ENCODE results near the gene KRT7.

The KRT7 gene

DNA sequence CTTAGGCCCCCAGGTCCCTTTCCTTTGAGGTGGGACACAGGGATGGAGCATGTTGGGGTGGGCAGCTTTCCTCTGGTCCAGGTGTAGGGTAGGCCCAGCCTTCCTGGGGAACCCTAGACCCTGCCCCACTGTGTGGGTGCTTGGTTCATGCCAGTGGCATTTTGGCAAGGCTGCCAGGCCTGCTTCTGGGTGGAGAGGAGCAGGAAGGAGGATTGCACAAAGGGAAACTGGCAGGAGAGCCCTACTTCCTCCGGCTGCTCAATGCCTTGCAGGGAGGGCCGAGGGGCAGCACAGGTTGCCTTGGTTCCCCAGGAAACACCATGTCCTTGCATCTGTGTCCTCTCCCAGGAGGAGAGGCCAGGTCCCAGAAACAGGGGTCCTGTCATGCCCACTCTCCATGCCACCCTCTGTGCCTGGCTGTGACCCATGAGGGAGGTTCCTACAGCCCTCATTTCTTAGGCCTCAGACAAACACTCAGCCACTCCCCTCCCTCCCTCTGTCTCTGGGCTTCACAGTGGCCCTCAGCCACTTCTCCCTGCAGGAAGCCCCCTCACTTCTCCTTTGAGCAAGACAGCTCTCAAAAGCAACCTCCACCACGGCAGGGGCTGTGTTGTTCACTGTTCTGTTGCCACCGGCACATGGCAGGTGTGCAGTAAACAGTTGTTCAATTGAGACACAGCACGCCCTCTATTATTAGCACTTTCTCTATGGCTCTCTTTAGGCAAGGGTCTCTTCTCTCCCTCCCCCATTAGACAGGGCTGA, 34.4 kb upstream of the KRT7 start:
- no peak for DNase-seq (ENCODE audit: low read depth, low spot score)
- peak overlapping the region; percentile 83 for H3K27ac ChIP-seq

DNA sequence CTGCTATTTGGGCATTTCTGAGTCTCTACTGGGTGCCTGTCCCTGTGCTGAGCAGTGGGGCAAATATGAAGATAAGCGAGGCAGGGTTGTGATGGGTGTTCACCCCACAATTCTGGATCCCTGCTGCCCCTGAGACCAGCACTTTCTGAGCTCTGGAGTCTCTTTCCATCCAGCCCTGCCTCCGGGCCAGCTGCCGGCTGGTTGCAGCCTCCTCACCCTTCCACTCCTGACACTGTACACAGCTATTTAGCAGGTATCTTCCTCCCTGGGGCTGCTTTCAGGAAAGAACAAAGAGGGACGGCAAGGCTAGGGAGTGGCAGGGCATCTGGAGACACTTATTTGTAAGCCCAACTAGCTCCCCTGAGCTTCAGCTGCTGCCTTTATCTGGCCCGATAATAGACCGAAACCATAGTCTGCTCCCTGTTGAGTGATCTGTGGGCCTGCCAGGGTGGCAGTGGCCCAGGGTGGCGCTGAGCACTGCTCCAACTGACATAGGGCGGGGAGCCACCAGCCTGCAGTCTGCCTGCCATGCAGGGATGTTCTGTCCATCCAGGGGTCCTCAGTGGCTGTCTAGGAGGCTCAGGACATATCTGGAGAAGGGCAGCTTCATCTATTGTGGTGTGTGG, 33.6 kb upstream of the KRT7 start:
- no peak for DNase-seq (ENCODE audit: low read depth, low spot score)
- H3K27ac ChIP-seq = peak overlapping the region; percentile 83

DNA sequence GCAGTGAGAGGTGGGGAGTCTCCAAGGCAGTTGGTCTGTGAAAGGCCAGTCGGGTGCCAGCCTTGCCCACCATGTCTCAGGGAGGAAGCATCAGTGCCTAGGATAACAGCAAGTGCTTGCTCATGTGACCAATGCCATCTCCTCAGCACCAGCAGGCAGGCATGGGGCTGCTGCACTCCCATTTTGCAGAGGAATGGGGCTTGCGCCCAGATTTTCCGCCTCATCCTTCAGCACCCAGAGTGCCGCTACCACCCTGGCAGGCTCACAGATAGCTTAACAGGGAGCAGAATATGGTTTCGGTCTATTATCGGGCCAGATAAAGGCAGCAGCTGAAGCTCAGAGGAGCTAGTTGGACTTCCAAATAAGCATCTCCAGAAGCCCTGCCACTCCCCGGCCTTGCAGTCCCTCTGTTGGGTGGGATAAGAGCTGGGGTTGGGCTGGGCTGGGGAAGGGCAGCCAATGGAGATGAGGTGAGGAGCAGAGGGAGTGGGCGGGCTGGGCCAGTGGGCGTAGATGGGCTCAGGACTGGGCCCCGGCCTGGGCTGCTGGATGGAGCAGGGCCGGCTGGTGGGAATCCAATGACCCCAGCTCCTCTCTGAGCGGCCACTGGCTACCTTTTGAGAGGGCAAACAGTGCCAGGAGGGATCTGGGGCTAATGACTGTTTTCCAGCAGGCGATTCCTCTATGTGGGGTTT, 32.8 kb upstream of the KRT7 start:
- DNase-seq (ENCODE audit: low read depth, low spot score) = no peak
- peak overlapping the region; percentile 83 for H3K27ac ChIP-seq

DNA sequence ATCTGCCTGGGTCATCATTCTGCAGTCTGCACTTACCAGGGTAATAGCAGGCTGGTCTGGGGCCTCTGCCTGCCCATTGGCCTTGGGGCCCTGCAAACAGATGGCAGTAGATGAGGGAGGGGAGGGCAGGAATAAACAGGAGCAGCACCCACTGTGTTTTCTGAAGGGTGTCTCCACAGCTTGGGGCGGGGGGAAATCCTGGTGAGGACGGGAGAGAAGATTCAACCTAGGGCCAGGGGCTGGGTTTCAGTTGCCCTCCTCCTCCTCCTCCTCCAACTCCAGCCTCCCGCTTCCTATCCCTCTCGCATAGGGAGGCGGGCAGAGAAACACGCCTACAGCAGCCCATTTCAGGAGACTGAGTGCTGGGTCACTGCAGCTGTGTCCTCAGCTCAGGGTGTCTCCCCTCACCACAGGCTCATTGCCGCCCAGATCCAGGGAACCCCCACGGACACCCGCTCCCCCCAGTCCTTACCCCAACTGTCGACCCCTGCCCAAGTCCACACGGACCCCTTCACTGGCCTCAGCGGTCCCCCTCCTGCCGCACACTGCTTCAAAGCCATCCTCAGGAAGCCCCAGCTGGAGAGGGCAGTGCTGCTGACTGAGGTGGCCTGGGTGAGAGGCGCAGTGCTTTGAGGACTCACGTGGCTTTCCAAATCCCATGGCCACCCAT, 32.1 kb upstream of the KRT7 start:
- no peak for DNase-seq (ENCODE audit: low read depth, low spot score)
- H3K27ac ChIP-seq = peak overlapping the region; percentile 87

DNA sequence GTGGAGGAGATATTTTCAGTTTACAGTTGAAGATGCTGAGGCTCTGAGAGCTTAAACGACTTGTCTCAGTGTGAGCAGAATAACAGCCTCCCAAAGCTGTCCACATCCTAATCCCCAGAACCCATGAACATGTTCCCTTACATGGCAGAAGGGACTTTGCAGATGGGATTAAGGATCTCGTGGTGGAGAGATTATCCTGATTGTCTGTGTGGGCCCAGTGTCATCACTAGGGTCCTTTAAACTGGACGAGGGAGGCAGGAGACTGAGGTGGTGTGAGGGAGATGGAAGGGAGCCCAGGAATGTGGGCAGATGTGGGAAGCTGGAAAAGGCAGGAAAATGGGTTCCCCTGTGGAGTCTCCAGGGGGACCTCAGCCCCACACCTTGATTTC, 31.6 kb upstream of the KRT7 start:
- DNase-seq (ENCODE audit: low read depth, low spot score) = no peak
- H3K27ac ChIP-seq = peak overlapping the region; percentile 87

DNA sequence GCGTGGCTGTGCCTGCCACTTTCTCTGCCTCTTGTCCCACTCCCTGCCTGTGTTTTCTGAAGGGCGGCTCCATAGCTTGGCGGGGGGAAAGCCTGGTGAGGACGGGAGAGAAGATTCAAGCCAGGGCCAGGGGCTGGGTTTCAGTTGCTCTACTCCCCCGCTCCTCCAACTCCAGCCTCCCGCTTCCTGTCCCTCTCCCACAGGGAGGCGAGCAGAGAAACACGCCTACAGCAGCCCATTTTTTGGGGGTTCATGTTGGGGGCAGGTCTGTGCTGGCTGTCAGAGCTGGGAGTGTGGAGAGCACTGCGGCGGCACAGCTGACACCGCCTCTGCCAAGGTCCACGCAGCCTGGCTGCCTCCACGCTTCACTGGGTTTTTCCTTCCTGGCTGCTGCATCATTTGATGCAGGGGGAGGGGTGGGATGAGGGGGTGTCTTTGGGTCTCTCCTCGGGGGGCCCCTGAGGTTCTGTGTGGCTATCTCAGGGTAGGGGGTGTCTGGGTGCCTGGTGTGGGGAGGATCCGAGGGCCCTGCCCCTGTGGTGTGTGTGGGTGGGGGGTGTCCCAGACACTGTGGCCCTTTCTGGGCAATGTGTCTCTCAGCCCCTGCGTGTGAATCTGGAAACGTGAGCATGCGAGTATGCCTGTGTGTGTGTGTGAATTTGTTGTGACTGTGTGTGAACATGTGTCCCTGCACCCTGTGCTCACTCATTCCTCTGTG, 30.5 kb upstream of the KRT7 start:
- H3K27ac ChIP-seq = peak overlapping the region; percentile 87
- DNase-seq (ENCODE audit: low read depth, low spot score) = no peak

DNA sequence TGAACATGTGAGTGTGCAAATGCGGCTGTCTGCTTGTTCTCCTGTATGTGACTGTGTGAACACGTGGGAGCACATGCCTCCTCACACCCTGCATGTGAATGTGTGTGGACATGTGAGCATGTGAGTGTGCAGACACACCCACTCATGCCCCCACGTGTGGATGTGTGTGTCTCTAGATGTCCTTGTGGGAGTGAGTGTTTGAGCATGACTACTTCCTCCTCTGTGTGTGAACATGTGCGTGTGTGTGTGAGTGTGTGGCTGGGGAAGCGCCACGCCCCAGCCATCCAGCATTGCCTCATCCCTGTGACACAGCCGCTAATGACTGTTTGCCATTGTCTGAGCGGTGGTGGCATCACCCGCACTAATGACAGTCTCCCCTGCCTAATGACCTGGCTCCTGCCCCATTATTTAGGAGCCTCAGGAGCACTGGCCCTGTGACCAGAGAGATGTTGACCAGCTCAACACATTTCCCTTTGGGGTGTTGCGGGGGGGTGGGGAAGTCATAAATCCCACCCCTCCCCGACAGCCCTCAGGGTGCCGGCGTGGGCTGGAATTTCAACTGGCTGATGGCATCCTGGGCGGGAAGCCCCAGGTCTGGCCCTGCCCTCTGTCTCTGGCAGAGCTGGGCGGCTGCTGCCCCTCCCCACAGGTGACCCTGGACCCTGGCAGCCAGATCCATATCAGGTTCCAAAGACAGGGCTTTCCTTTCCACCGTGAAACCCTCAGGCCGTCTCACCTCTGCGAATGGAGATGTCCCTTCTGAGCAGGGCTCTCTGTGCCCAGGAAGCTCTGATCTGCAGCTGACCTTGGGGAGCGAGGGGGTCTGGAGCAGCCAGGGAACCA, 29.7 kb upstream of the KRT7 start:
- H3K27ac ChIP-seq = peak overlapping the region; percentile 87
- DNase-seq (ENCODE audit: low read depth, low spot score) = peak; percentile 79

DNA sequence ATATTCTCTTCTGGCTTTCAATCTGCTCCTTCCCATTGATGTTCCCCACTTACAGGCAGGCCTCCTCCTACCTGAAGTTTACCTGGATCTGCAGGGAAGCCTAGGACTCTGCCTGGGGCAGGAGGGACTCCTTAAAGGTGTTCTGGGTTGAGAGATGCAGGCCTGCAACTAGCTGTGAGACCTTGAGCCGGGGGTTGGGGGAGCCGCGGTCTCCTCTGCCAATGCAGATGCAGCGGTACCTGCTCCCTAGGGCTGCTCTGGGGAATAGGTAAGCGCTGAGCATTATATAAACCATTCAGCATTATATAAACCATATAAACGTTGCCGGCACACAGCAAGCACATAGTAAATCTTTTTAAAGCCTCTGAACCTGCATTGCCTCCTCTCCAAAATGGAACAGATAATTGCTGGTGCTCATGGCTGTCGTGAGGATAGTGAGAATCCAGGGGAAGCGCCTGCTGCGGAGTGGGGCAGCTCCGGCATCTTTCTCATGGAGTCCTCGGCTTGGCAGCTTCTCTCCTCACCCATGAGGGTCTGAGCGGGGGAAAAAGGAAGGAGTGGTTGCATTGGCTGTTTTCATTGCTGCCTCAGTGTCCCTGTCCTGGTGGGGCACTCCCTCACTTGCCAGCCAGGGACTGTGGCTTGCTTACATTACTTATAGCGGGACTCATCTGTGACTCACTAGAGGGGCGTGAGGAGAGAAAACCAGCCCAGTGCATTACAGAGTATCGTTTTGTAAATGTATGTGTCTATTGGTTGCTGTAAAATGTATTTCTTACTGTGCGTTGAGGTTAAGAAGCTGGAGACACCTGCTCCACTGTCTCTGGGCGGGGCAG, 28.7 kb upstream of the KRT7 start:
- DNase-seq (ENCODE audit: low read depth, low spot score) = no peak
- H3K27ac ChIP-seq = peak overlapping the region; percentile 87

DNA sequence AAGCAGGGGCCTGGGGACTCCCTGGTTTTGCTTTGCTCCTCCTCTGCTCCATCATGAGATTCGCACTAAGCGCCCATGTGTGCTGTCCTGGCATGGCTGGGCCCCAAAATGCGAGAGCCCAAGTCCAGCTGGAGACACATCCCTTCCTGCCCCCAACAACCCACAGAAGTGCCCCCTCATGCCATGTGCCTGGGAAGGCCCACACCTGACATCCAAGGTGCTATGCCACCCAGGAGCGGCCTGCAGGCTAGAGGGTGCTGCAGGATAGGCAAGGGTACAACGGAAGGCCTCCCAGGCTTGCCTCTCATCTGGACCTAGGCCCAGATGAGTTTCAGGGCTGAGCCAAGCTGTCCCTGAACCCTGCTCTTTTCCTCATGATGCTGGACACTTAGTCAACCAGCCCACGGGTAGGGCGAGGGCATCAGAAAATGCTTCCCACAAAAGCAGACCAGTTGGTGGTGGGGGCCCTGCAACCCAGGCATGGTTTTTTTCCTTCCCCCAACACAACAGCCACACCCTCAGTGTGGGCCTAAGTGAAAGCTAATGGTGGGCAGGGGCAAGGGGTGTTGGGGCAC, 28.0 kb upstream of the KRT7 start:
- H3K27ac ChIP-seq = peak overlapping the region; percentile 87
- DNase-seq (ENCODE audit: low read depth, low spot score) = no peak

DNA sequence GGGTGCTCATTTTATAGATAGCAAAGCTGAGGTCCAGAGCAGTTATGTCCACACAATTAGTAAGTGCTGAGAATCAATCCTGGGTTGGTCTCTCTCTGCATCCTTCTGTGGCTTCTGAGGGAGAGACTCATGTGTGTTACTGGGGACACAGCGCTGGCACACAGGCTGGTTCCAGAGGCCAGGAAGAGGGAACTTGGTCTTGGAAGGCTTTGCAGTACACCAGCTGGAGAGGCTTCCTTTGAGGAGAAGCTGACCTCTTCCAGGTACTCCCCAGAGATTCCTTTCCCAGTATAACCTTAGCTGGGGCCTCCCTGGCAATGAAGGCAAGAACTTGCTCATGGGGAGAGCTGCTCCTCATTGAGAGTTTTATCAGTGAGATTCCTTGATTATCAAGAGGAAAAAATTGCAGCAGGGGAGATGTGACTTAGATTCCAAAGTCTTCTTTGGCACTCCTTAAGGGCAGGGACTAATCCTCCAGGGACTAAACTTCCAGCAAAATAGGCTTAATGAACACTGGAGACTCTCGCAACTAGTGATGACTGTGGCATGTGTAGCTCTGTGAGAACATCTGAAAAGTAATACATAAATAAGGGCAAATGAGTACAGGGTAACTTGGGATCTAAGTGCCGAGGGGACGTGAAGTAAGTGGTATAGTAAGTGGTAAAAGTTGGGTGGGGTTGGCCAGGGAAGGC, 27.3 kb upstream of the KRT7 start:
- peak overlapping the region; percentile 87 for H3K27ac ChIP-seq
- no peak for DNase-seq (ENCODE audit: low read depth, low spot score)

DNA sequence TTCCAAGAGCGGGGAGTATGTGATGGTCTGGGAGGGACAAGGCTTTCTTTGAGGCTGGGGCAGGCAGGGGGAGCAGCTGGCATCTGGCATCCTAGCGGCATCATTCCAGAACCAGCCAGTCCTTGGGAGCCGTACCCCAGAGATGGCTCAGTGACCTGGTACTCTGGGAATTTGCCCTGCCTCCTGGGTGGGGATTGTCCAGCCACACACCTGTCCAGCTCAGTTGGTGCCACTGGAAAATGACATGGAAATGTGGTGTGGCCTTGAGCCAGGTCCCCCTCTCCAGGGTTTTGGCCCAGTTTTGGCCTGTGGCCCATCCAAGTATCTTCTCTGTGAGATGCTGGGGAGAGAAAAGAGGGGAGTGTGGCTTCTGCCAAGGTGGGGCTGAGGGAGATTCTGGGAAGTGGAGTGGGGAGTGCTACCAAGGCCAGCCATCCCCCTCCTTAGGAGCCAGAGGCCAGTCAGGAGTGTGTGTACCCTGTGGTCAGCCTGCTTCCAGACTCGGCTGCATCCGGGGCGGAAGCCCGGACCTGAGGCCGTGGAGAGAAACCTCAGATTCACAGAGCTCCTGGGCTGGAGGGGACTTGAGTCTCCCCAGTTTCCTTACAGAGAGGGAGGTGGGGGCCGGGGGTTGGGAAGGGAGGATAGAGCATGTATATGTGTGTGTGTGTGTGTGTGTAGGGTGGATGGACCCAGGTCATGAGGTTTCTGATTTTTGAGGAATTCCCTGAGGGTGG, 26.6 kb upstream of the KRT7 start:
- peak overlapping the region; percentile 87 for H3K27ac ChIP-seq
- DNase-seq (ENCODE audit: low read depth, low spot score) = no peak

DNA sequence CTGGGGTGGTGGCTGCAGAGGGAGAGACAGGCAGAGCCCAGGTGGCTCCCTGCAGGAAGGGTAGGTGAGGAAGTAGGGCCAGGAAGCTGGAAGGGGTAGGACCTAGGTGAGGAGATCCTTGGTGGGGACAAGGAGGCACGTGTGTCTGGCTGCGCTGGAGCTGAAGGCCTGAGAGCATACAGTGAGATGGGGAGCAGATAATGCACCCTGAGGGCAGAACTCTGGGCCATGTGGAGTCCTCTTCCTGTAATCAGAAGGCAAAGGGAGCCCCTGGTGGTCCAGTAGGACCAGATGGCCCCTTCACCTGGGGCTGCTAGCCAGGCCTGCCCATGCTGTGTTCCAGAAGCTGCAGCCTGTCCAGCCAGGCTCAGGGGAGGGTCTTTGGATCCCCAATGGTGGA, 25.9 kb upstream of the KRT7 start:
- DNase-seq (ENCODE audit: low read depth, low spot score) = no peak
- H3K27ac ChIP-seq = peak overlapping the region; percentile 87

DNA sequence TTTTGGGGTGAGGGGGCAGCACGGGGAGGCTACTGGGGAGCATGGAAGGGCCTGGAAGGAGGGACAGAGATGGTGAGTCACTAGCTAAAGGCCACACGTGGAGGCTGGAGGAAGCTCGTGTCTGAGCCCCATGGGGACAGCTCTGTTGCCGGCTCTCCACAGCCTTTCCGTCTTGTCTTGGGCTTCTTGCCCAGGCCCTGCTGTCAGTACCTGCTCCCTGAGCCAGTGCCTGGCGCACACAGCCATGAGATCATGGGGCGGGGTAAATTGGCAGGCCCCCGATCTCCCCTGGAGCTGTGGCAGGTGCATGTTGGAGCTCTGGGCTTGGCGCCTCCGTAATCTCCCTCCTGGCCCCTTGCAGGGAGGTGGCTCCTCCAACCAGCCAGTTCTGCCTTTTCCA, 25.1 kb upstream of the KRT7 start:
- H3K27ac ChIP-seq = peak overlapping the region; percentile 87
- no peak for DNase-seq (ENCODE audit: low read depth, low spot score)

DNA sequence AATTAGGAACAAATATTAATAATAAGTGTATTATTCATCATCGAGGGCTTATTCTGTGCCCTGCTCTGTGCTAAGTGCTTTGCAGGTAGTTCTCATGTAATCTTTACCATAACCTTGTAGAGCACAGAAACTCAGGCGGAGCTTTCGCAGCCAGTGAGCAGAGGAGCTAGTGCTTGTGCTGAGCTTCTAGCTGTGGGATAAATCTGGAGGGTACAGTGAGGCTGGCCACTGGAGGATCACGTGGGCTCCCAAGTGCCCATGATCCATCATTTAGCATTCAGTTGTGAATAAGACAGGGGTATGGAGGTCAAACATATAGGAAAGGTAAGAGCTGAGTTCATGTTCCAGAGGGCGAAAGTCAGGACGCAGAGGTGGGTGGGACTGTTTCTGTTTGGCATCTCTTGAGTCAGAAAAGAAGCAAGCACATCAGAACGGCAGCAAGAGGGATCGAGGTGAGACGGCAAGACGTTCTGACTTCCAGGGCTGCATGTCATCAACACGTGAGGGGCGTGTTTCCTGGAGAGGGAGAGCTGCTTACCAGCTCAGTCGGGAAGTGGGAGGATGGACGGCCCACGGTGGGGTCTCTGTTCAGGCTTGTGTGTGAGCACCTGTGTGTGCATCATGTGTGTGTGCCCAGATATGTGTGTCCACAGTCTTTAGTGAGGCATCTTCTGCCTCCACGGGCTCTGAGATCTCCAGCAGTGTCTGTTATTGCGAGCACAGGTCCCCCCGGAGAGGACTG, 24.4 kb upstream of the KRT7 start:
- peak overlapping the region; percentile 87 for H3K27ac ChIP-seq
- no peak for DNase-seq (ENCODE audit: low read depth, low spot score)

DNA sequence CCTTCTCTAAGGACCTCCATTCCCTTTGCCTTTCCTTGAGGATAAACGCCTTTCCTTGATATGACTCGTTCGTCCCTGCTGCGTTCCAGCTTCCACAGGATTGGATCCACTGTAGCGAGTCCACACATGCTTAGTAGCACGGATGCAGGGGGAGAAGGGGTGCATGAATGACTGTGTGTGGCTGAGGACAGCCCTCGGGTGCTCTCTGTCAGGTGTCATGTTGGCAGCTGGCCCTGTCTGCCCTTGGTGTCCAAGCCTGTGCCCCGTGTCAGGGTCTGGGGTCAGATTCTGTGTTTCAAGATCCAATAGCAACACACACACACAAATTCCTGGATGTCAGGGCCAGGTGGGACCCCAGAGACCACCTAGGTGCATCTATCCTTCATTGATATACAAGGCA, 23.7 kb upstream of the KRT7 start:
- no peak for DNase-seq (ENCODE audit: low read depth, low spot score)
- peak overlapping the region; percentile 87 for H3K27ac ChIP-seq

DNA sequence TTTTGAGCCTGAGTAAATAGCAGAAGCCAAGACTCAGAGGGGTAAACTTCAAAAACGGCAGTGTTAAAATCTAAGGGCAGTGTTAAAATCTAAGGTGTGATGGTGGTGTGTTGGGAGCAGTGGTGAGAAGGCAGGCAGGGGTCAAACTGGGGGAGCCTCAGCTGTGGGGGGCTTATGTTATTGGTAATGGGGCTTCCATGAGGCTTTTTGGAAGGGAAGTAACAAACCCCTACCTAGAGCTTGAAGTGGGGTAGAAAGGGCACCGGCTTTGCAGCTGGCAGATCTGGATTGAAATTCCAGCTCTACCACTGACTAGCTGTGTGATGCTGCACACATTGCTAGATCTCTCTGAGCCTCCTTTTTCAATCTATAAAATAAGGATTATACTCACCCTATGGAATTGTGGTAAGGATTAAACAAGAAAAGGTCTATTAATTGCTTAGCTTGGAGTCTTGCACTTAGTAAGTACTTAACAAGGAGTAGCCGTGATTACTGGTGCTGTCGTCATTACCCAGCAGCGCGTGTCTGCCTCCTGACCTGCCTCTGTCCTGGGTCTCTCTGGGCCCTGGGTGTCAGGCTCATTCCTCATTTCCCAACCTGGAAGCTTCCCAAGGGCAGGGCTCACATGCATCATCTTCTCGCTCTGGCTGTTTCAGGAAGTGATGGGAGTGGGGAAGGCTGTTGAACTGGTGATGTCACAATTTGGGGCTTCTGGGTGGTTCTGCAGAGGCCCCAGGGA, 22.7 kb upstream of the KRT7 start:
- peak; percentile 54 for DNase-seq (ENCODE audit: low read depth, low spot score)
- H3K27ac ChIP-seq = peak overlapping the region; percentile 87
